HCT116 (cell line): Measurements from ENCODE around the gene PIK3R2. TPM values are rescaled to one million over a fixed set of nuclear protein-coding genes. Genes with fewer than 3 reads are reported as not detected.

Experiments used
- ATAC-seq: fragments of 200-7000 bp; cut with Tn5 transposase; 2 replicates; pipeline ENCODE4 v1.9.1; 2020; ENCODE audit warnings: mild to moderate bottlenecking, moderate library complexity
- BruUV-seq: library from RNA; stranded (reverse); fragments of 400-500 nt; replicated peaks from 2 replicates; lab custom pipeline; 2021; lab: Mats Ljungman, UMichigan
- CTCF ChIA-PET: fragments of 300-600 bp; sonication (Branson Sonifier 250); formaldehyde crosslinking; loops from one replicate; lab custom pipeline; 2021; ENCODE audit warnings: antibody characterized with exemption; lab: Charles Lee
- POLR2A ChIA-PET: fragments of 300-600, 350-600 bp; sonication (Branson Sonifier 250); formaldehyde crosslinking; loops from one replicate; lab custom pipeline; 2021; ENCODE audit warnings: antibody characterized with exemption; lab: Charles Lee
- RAD21 ChIA-PET, 2 experiments: fragments of 300-600 bp; sonication (Branson Sonifier 250); formaldehyde crosslinking; loops; one replicate each; lab custom pipeline; 2023; ENCODE audit warnings: low total read pairs in 2 of 2; ENCODE audit not compliant: uncharacterized antibody in 2 of 2, unreplicated experiment in 2 of 2, low non-redundant PET in 1 of 2; lab: Charles Lee
- DNase-seq: peaks from one replicate; pipeline ENCODE4 v3.0.0-alpha.2; 2010; ENCODE audit warnings: low read depth, low spot score
- H2AFZ ChIP-seq: fragments of 200-600 bp; shearing (Covaris generic), sonication (generic); 2 replicates; pipeline ENCODE4 v1.6.1; 2017; ENCODE audit warnings: low read depth, mixed run types, mixed read lengths, antibody characterized with exemption, low read length; ENCODE audit not compliant: poor library complexity, severe bottlenecking
- H3K27ac ChIP-seq: 2 replicates; pipeline ENCODE4 v1.5.1; 2012; ENCODE audit warnings: low read depth, low read length
- H3K27me3 ChIP-seq: fragments of 200-600 bp; sonication (generic); 2 replicates; pipeline ENCODE4 v1.6.1; 2016; ENCODE audit warnings: mixed run types, low read length, mixed read lengths; ENCODE audit not compliant: insufficient read depth
- H3K36me3 ChIP-seq, 2 experiments: fragments of 200-500 bp in 1 of 2; fragments of 200-600 bp in 1 of 2; sonication (Bioruptor generic) in 1 of 2; sonication (generic) in 1 of 2; 2 replicates each; pipeline versions ENCODE4 v1.5.1 to v1.6.1; 2014 to 2016; ENCODE audit warnings: low read length in 2 of 2, inconsistent platforms in 1 of 2, mixed read lengths in 1 of 2, mixed run types in 1 of 2; ENCODE audit not compliant: insufficient read depth in 2 of 2, control insufficient read depth in 1 of 2
- H3K4me1 ChIP-seq, 2 experiments: fragments of 200-600 bp in 1 of 2; sonication (generic) in 1 of 2; 2 replicates each; pipeline versions ENCODE4 v1.5.1 to v1.6.1; 2012 to 2017; ENCODE audit warnings: low read length in 2 of 2, inconsistent platforms in 1 of 2, mild to moderate bottlenecking in 1 of 2, mixed read lengths in 1 of 2, mixed run types in 1 of 2, moderate library complexity in 1 of 2; ENCODE audit not compliant: insufficient read depth in 2 of 2, control insufficient read depth in 1 of 2
- H3K4me2 ChIP-seq: fragments of 200-600 bp; sonication (generic); 2 replicates; pipeline ENCODE4 v1.6.1; 2017; ENCODE audit warnings: mixed run types, low read length, mixed read lengths
- H3K4me3 ChIP-seq, 2 experiments: fragments of 200-600 bp in 1 of 2; sonication (generic) in 1 of 2; replicated peaks in 1 of 2; 2 replicates each; pipeline ENCODE4 v1.5.1; 2011 to 2016; ENCODE audit warnings: low read length in 2 of 2, control low read depth in 1 of 2, low read depth in 1 of 2, mild to moderate bottlenecking in 1 of 2, mixed read lengths in 1 of 2, mixed run types in 1 of 2
- H3K79me2 ChIP-seq: fragments of 200-600 bp; sonication (generic); 2 replicates; pipeline ENCODE4 v1.6.1; 2017; ENCODE audit warnings: mild to moderate bottlenecking, mixed run types, low read length, moderate library complexity, mixed read lengths; ENCODE audit not compliant: insufficient read depth
- H3K9ac ChIP-seq: fragments of 200-600 bp; sonication (generic); 2 replicates; pipeline ENCODE4 v1.6.1; 2016; ENCODE audit warnings: low read length, mixed read lengths
- H3K9me2 ChIP-seq: fragments of 200-600 bp; sonication (generic), shearing (Covaris generic); 2 replicates; pipeline ENCODE4 v1.6.1; 2017; ENCODE audit warnings: mixed run types, mild to moderate bottlenecking, moderate library complexity; ENCODE audit not compliant: insufficient read depth
- H3K9me3 ChIP-seq, 2 experiments: fragments of 200-500 bp in 1 of 2; fragments of 200-600 bp in 1 of 2; sonication (Bioruptor generic) in 1 of 2; sonication (generic) in 1 of 2; 2 replicates each; pipeline ENCODE4 v1.6.1; 2014 to 2017; ENCODE audit warnings: low read length in 2 of 2, mixed read lengths in 2 of 2, inconsistent platforms in 1 of 2, low read depth in 1 of 2, mild to moderate bottlenecking in 1 of 2, mixed run types in 1 of 2, moderate library complexity in 1 of 2; ENCODE audit not compliant: control insufficient read depth in 1 of 2, insufficient read depth in 1 of 2
- H4K20me1 ChIP-seq: fragments of 200-600 bp; sonication (generic), shearing (Covaris generic); 2 replicates; pipeline ENCODE4 v1.6.1; 2017; ENCODE audit warnings: mixed run types, mild to moderate bottlenecking, moderate library complexity; ENCODE audit not compliant: insufficient read depth
- ATF3 ChIP-seq: IDR thresholded peaks from 2 replicates; pipeline ENCODE4 v1.6.1; 2012
- TCF7L2 ChIP-seq: IDR thresholded peaks from 2 replicates; pipeline ENCODE4 v1.7.0; 2011; ENCODE audit warnings: borderline replicate concordance, inconsistent platforms; ENCODE audit not compliant: insufficient read depth, insufficient read length; ENCODE audit errors: extremely low read depth
- YY1 ChIP-seq: IDR thresholded peaks from 2 replicates; pipeline ENCODE4 v1.6.1; 2011; ENCODE audit warnings: low read length, low read depth, moderate library complexity, mild to moderate bottlenecking; ENCODE audit not compliant: insufficient replicate concordance; ENCODE audit errors: extremely low read depth
- ZNF274 ChIP-seq: fragments of 200-500 bp; sonication (Bioruptor generic); IDR thresholded peaks from 2 replicates; pipeline ENCODE4 v1.6.1; 2014; ENCODE audit warnings: mild to moderate bottlenecking, low read depth, low read length, inconsistent platforms
- intact Hi-C: fragments of 100-400 bp; cut with micrococcal nuclease; formaldehyde crosslinking; loops from 2 replicates; pipeline ENCODE4 v1.10.0; 2022
- total RNA-seq: library from RNA; stranded (reverse); gene quantifications from one replicate; pipeline ENCODE4 v1.2.1, GENCODE V29; 2021; ENCODE audit not compliant: unreplicated experiment
- TF ChIP-seq, protein P1 (sequence below), 3 experiments: fragments of 200-600 bp in 1 of 3; sonication (generic) in 1 of 3; IDR thresholded peaks in 2 of 3; conservative IDR thresholded peaks in 1 of 3; 2 replicates each; pipeline ENCODE4 v1.5.1; 2012 to 2017; ENCODE audit warnings: low read depth in 2 of 3, low read length in 2 of 3, antibody characterized with exemption in 1 of 3, borderline replicate concordance in 1 of 3, control low read depth in 1 of 3, mild to moderate bottlenecking in 1 of 3, mixed read lengths in 1 of 3, mixed run types in 1 of 3, moderate library complexity in 1 of 3; ENCODE audit not compliant: insufficient read depth in 1 of 3

Gene PIK3R2
- total RNA-seq, 1 experiment from 2014 or later = 53.4 TPM

DNA sequence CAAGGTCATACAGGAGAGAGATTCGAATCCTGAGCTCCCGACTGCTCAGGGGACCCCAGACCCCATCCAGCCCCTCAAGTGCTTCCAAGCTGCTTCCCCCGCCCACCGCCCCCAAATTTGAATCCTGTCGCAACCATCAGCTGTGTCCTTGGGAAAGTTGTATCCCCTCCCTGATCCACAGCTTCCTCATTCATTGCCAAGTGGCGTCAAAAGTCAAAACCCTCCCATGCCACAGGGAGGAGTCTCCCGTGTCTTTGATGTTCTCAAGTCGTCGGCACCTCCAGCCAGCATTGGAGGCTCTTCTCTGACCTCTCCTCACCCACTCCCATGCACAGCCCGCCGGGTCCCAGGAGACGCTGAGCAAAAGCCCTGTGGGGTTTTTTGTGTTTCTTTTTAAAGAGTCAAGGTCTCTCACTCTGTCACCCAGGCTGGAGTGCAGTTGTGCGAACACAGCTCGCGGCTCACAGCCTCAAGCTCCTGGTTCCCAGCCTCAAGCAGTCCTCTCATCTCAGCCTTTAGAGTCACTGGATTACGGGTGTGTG, 17.8 kb downstream of the PIK3R2 start:
- H2AFZ ChIP-seq = no peak overlapping the region
- H3K4me1 ChIP-seq = peaks cover 11 to 20% of the 10 kb centered on the region in 2 experiments
- H3K4me3 ChIP-seq = no peak overlapping the region
- ChIA-PET RAD21 (no interaction called here), POLR2A (interaction anchor here (1.1 kb wide), 1 partner anchor 22 kb away, joined by 4 read pairs; the partner anchor contains the start of gene MPV17L2), CTCF (interaction anchor here (1.1 to 1.2 kb wide), 2 partner anchors 57 to 173 kb away, joined by 3 read pairs; no protein-coding TSS in a partner anchor)
- H4K20me1 ChIP-seq = no peaks in the 10 kb centered on the region
- H3K27me3 ChIP-seq = no peaks in the 10 kb centered on the region
- H3K9ac ChIP-seq = no peak overlapping the region
- DNase-seq (no peak), ATAC-seq (no peak)
- H3K4me2 ChIP-seq = no peak overlapping the region
- peaks cover 9 to 17% of the 10 kb centered on the region in 2 experiments; a peak in 3 of 4 replicates for H3K36me3 ChIP-seq
- H3K9me2 ChIP-seq = no peaks in the 10 kb centered on the region
- intact Hi-C loops = no loop called here
- H3K9me3 ChIP-seq = no peaks in the 10 kb centered on the region
- TF ChIP-seq ZNF274 (no peak), ATF3 (no peak), TCF7L2 (peak; percentile 9), YY1 (no peak)
- TF ChIP-seq, protein P1, sequence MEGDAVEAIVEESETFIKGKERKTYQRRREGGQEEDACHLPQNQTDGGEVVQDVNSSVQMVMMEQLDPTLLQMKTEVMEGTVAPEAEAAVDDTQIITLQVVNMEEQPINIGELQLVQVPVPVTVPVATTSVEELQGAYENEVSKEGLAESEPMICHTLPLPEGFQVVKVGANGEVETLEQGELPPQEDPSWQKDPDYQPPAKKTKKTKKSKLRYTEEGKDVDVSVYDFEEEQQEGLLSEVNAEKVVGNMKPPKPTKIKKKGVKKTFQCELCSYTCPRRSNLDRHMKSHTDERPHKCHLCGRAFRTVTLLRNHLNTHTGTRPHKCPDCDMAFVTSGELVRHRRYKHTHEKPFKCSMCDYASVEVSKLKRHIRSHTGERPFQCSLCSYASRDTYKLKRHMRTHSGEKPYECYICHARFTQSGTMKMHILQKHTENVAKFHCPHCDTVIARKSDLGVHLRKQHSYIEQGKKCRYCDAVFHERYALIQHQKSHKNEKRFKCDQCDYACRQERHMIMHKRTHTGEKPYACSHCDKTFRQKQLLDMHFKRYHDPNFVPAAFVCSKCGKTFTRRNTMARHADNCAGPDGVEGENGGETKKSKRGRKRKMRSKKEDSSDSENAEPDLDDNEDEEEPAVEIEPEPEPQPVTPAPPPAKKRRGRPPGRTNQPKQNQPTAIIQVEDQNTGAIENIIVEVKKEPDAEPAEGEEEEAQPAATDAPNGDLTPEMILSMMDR (IDR thresholded peaks at IDR 0.05 in 2 of 3, conservative IDR thresholded peaks at IDR 0.05 in 1 of 3; ENCODE audit: borderline replicate concordance in 1 of 3, insufficient read depth in 1 of 3, low read depth in 2 of 3, low read length in 2 of 3) = no peak
- H3K79me2 ChIP-seq = peaks cover 10% of the 10 kb centered on the region; the same call in 1 of the 2 replicates
- BruUV-seq = no TSS peak
- H3K27ac ChIP-seq = no peak overlapping the region
